SK-N-MC (cell line): Measurements from ENCODE around the gene BCL7B.

Source experiments
- DNase-seq: peaks from one replicate; pipeline ENCODE4 v3.0.0-alpha.2; 2011; ENCODE audit warnings: low read depth, low spot score
- H3K27ac ChIP-seq: fragments of 200-600 bp; sonication (generic); 2 replicates; pipeline ENCODE4 v1.5.1; 2016; ENCODE audit warnings: mixed run types
- H3K36me3 ChIP-seq: fragments of 200-600 bp; sonication (generic); 2 replicates; pipeline ENCODE4 v1.6.1; 2017; ENCODE audit warnings: antibody characterized with exemption, low read length, mixed read lengths; ENCODE audit not compliant: insufficient read depth
- H3K4me3 ChIP-seq: fragments of 200-600 bp; sonication (generic); 2 replicates; pipeline ENCODE4 v1.5.1; 2016
- H3K9ac ChIP-seq: fragments of 200-600 bp; sonication (generic); 2 replicates; pipeline ENCODE4 v1.8.0; 2017; ENCODE audit warnings: mixed run types, mixed read lengths; ENCODE audit not compliant: insufficient read length
- H3K9me3 ChIP-seq: fragments of 200-600 bp; sonication (generic); 2 replicates; pipeline ENCODE4 v1.6.1; 2017; ENCODE audit warnings: low read depth, mild to moderate bottlenecking, antibody characterized with exemption, low read length, moderate library complexity, mixed read lengths
- EZH2 ChIP-seq: fragments of 200-600 bp; sonication (generic); IDR thresholded peaks from one replicate; pipeline ENCODE4 v1.6.1; 2017; ENCODE audit warnings: antibody characterized with exemption
- FOXP2 ChIP-seq: optimal IDR thresholded peaks from 2 replicates; pipeline ENCODE3; 2011; ENCODE audit warnings: mild to moderate bottlenecking, moderate library complexity; ENCODE audit not compliant: insufficient read depth; ENCODE audit errors: extremely low read length, control extremely low read depth
- POLR2AphosphoS5 ChIP-seq: IDR thresholded peaks from 2 replicates; pipeline ENCODE4 v1.6.1; 2012; ENCODE audit warnings: mild to moderate bottlenecking, low read depth, low read length, borderline replicate concordance

The BCL7B gene

GRCh38 chr7:73557397-73558257, at the start of gene BCL7B:
TSS of gene BCL7B (minus strand) at chr7:73557690. CDS start at chr7:73557578, 112 bp downstream.
- H3K4me3 ChIP-seq, result peak within 1 kb of the TSS; percentile 87
- H3K9ac ChIP-seq, result peak within 1 kb of the TSS; percentile 99
- no peak for TF ChIP-seq EZH2
- peak; percentile 72; the same call in 1 of the 2 replicates for TF ChIP-seq POLR2AphosphoS5
- peak within 1 kb of the TSS; percentile 97 for H3K27ac ChIP-seq
- DNase-seq, result no peak
- no peaks in the 10 kb centered on the region for H3K9me3 ChIP-seq
- H3K36me3 ChIP-seq, result peaks cover 21% of the 10 kb centered on the region; the same call in 1 of the 2 replicates

GRCh38 chr7:73605601-73606220, 48.2 kb upstream of the BCL7B start:
- Histone ChIP-seq H3K9ac (no peak overlapping the region), H3K9me3 (no peaks in the 10 kb centered on the region), H3K27ac (no peak overlapping the region), H3K4me3 (no peak overlapping the region), H3K36me3 (no peaks in the 10 kb centered on the region)
- TF ChIP-seq FOXP2, result no peak
- no peak for TF ChIP-seq EZH2
- TF ChIP-seq POLR2AphosphoS5, result no peak
- no peak for DNase-seq

DNA sequence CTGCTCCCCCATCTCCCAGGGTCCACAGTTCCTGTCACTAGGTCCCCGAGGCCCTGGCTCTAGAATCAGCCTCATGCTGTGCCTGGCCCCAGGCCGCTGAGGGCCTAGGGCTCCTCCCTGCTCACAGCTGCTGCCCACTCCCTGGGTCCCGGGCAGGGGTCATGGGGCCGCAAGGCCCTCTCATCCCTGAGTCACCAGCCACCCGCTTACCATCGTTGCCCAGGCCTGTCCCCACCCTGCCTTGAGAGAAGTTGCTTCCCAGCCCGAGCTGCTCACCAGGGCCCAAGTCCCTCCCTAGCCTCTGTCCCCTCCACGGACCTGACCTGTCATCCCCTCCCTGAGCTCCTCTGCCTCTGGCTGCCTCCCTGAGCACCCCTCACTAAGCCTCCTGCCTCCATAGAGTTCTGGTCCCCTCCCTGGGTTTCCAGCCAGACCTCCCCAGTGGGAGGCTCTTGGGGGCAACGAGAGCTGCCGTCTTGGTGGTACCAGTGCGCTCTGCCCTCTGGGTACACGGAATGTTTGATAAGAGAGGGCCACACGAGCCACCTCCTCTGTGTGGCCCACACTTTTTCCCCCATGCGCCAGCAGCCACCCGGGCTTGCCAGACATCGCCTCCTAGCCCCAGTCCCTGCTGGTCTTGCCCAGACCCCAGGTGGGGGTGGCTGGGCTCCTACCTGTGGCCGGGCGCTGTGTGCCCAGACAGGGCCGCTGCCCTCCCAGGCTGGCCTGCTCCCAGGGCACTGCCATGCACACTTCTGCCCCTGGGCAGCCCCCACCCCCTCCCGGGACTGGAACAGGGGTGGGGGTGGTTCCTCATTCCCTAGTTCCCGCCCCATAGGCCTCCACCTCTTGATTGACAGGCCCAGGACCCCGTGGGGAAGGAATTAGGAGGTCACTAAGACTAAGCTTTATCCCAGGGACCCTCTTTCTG, 45.5 kb upstream of the BCL7B start:
- H3K27ac ChIP-seq, result peak overlapping the region; percentile 25; the same call in 1 of the 2 replicates
- no peak for TF ChIP-seq EZH2
- TF ChIP-seq FOXP2, result no peak
- H3K9ac ChIP-seq, result no peak overlapping the region

DNA sequence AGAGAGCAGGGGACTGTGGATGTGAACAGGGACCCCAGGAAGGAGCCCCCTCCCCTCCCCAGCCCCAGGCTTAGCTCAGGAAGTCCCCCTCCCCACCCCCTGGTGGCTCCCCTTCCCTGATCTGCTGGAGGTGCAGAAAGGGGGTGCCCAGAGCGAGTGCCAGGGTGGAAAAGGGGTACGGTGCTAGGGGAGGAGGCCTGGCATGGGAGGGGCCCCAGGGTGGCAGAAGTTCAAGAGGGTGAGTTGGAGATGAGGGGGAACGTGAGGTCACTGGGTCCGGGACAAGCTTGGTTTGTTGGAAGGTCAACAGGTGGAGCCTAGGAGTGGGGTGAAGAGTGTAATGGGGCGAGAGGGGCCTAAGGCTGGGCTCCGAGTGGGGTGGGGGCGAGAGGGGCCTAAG, 42.4 kb upstream of the BCL7B start:
- TF ChIP-seq EZH2 (no peak), FOXP2 (no peak), POLR2AphosphoS5 (no peak)

More for the DNA sequence above, 45.5 kb upstream of the BCL7B start:
- no peaks in the 10 kb centered on the region for H3K36me3 ChIP-seq
- no peaks in the 10 kb centered on the region for H3K9me3 ChIP-seq
- no peak for DNase-seq
- H3K4me3 ChIP-seq, result no peak overlapping the region

DNA sequence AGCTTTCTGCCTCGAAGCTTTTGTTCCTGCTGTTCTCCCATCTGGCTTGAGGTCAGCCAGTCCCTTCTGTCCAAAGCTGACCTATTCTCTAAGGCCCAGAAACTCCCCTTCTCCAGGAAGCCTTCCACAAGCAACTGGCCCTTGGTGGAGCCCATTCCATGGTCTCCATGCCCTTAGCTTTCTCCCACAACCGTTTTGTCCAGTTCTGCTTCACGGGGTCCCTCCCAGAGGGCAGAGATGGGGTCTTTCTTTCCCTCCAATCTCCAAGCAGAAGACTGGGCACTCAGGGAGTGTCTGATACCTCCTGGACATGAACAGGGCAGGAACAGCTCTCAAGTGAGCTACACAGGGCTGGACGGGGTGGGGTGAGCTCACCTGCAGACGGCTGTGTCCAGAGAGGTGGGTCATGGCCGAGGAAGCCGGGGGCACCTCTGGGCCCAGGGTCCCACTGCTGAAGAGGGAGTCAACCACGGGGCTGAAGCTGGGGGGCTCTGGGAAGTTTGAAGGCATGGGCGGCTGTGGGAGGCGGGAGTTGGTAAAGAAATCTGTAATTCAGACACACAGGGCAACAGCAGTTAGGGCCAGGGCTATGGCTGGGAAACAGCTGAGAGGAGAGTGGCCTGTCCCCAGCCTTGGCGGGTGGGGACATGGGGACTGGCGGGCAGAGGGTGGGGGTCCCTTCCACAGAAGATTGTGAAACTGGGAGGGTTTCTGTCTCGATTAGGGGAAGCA, 41.8 kb upstream of the BCL7B start:
- TF ChIP-seq EZH2 (no peak), POLR2AphosphoS5 (no peak), FOXP2 (no peak)
- no peak for DNase-seq
- Histone ChIP-seq H3K36me3 (no peaks in the 10 kb centered on the region), H3K9me3 (no peaks in the 10 kb centered on the region), H3K9ac (no peak overlapping the region), H3K4me3 (no peak overlapping the region), H3K27ac (no peak overlapping the region)

More for the DNA sequence above, 42.4 kb upstream of the BCL7B start:
- Histone ChIP-seq H3K9me3 (no peaks in the 10 kb centered on the region), H3K27ac (no peak overlapping the region), H3K36me3 (no peaks in the 10 kb centered on the region), H3K4me3 (no peak overlapping the region), H3K9ac (no peak overlapping the region)
- DNase-seq, result no peak

DNA sequence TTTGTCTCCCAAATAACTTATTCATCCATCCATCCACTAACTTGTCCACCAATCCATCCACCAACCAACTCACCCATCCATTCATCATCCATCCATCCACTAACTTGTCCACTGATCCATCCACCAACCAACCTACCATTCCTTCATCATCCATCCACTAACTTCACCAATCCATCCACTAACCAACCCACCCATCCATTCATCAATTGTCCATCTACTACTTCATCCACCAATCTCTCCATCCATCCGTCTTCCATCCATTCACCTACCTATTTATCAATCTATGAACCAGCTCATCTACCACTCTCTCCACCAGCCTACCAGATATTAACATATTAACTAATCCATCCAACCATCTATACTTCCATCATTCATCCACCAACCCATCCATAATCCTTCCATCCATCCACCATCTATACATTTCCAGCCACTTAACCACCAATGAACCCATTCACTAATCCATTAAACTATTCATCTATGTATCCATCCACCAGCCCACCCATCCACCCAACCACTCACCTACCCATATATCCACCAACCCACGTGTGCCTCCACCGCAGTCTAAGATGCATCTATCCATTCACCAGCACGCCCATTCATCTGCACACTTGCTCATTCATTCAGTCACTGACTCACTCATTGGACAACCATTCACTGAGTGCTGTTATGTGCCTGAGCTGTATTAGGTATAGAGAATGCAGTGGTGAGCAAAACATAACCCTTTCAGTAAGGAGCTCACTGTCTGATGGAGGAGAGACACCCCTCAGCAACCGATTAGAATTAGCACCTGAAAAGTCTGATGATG, 40.7 kb upstream of the BCL7B start:
- DNase-seq, result no peak
- no peak overlapping the region for H3K4me3 ChIP-seq
- H3K27ac ChIP-seq, result no peak overlapping the region
- no peaks in the 10 kb centered on the region for H3K36me3 ChIP-seq
- H3K9ac ChIP-seq, result no peak overlapping the region
- no peak for TF ChIP-seq POLR2AphosphoS5
- no peak for TF ChIP-seq EZH2
- no peak for TF ChIP-seq FOXP2
- H3K9me3 ChIP-seq, result no peaks in the 10 kb centered on the region
